Ovary (tissue), 9 donors: ENCODE measurements around the gene EIF4G3. TPM values are rescaled to one million over a fixed set of nuclear protein-coding genes. Genes with fewer than 3 reads are reported as not detected.

Experiments
- DNase-seq, 5 donors: peaks; one replicate each; pipeline ENCODE4 v3.0.0-alpha.2; 2019 to 2020
- H3K27ac ChIP-seq, 2 donors: fragments of 200-600 bp; one replicate each; pipeline versions ENCODE4 v1.5.1 to v1.8.0; 2019 to 2022
- H3K27me3 ChIP-seq: fragments of 200-600 bp; one replicate; pipeline ENCODE4 v1.8.0; 2022
- H3K36me3 ChIP-seq: fragments of 200-600 bp; sonication (generic); one replicate; pipeline ENCODE4 v1.5.1; 2019
- H3K4me1 ChIP-seq: one replicate; pipeline ENCODE4 v1.8.1; 2013; ENCODE audit warnings: mild to moderate bottlenecking, moderate library complexity; ENCODE audit not compliant: insufficient read depth
- H3K4me3 ChIP-seq: fragments of 200-600 bp; sonication (generic); one replicate; pipeline ENCODE4 v1.5.1; 2017
- H3K9me3 ChIP-seq, 2 donors: fragments of 200-600 bp in 1 of 2; sonication (generic) in 1 of 2; one replicate each; pipeline versions ENCODE4 v1.5.1 to v1.8.1; 2013 to 2019; ENCODE audit warnings: mild to moderate bottlenecking in 1 of 2, moderate library complexity in 1 of 2
- EP300 ChIP-seq: sonication (generic); formaldehyde crosslinking; IDR thresholded peaks from one replicate; pipeline ENCODE4 v1.6.1; 2017; ENCODE audit warnings: antibody characterized with exemption
- POLR2A ChIP-seq: fragments of 450-650 bp; IDR thresholded peaks from one replicate; pipeline ENCODE4 v1.6.1; 2017; ENCODE audit warnings: antibody characterized with exemption, mild to moderate bottlenecking, moderate library complexity
- WGBS, 3 donors: extraction: QIAGEN DNeasy Blood & Tissue Kit in 1 of 3; methylation state at CpG; one replicate each; pipeline versions ENCODE4 v1.1.5 to v1.1.7; 2013 to 2017; 5-methylcytosine and 5-hydroxymethylcytosine counted together
- intact Hi-C, 4 donors: fragments of 100-400 bp; cut with DNase I; formaldehyde crosslinking; loops; one replicate each; pipeline versions ENCODE4 v1.11.0 to v1.15.1; 2022 to 2023
- polyA plus RNA-seq, 2 donors: library from polyadenylated mRNA; stranded (reverse); fragments of 200-250 nt in 1 of 2; fragments of 350-450 nt in 1 of 2; fragmentation: Illumina TruSeq in 1 of 2; extraction: RNeasy Lipid Tissue Mini Kit (QIAGEN cat#74804) in 1 of 2; gene quantifications; one replicate each; pipeline ENCODE4 v1.2.3, GENCODE V29; 2013 to 2014
- total RNA-seq, 7 donors: library from RNA; depleted of rRNA in 2 of 7; stranded (reverse); fragments of >200 nt in 2 of 7; fragmentation: NEBNext Ultra II Directional in 3 of 7; extraction: Animal tissue kit (Norgen Biotek cat#: 25700) in 3 of 7; gene quantifications; one replicate each; pipeline versions ENCODE4 v1.1.0 to v1.2.4, GENCODE V29; 2016 to 2023
- TF ChIP-seq, protein P1 (sequence below), 3 donors: fragments of 450-650 bp in 2 of 3; fragments of 200-600 bp in 1 of 3; IDR thresholded peaks; one replicate each; pipeline versions ENCODE4 v1.5.1 to v1.8.0; 2016 to 2022; ENCODE audit warnings: antibody characterized with exemption in 3 of 3, mild to moderate bottlenecking in 1 of 3
- donor health status: DM: no; HTN: no; CAD: no; lungs with moderate emphysema.
- donor health status: DM: no; HTN: no; CAD: no.
- donor health status: Bipolar disorder and iron deficiency.
- donor health status: DM: yes; HTN: yes; CAD: no.
- donor health status: DM: no; HTN: no; CAD: no.
- donor health status: DM: yes; HTN: yes; CAD: no.

The EIF4G3 gene
- total and polyA plus RNA-seq, 9 donors: 13.9 to 62.4 (median 39.4) TPM

GRCh38 chr1:21022279-21023040, 154.2 kb downstream of the EIF4G3 start:
- TF ChIP-seq EP300 (no peak), POLR2A (peak; percentile 25)
- TF ChIP-seq, protein P1, sequence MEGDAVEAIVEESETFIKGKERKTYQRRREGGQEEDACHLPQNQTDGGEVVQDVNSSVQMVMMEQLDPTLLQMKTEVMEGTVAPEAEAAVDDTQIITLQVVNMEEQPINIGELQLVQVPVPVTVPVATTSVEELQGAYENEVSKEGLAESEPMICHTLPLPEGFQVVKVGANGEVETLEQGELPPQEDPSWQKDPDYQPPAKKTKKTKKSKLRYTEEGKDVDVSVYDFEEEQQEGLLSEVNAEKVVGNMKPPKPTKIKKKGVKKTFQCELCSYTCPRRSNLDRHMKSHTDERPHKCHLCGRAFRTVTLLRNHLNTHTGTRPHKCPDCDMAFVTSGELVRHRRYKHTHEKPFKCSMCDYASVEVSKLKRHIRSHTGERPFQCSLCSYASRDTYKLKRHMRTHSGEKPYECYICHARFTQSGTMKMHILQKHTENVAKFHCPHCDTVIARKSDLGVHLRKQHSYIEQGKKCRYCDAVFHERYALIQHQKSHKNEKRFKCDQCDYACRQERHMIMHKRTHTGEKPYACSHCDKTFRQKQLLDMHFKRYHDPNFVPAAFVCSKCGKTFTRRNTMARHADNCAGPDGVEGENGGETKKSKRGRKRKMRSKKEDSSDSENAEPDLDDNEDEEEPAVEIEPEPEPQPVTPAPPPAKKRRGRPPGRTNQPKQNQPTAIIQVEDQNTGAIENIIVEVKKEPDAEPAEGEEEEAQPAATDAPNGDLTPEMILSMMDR (IDR thresholded peaks at IDR 0.05): no peak
- intact Hi-C loops: no loop called here

DNA sequence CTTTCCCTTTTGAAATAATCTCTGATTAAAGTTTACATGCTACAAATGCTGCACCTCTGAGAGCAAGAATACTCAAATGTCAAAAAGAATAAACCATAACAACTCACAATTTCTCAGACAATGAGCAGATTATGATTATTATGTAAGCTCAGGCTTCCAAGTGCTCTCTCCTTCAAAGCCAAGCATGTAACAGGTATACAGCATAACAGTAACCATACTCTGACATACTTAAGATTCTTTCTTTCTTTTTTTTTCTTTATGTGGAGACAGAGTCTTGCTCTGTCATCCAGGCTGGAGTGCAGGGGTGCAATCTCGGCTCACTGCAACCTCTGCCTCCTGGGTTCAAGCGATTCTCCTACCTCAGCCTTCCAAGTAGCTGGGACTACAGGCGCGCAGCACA, 155.4 kb downstream of the EIF4G3 start:
- H3K4me1 ChIP-seq: peaks cover 9% of the 10 kb centered on the region
- intact Hi-C loops: no loop called here
- TF ChIP-seq POLR2A: no peak
- no peak for TF ChIP-seq EP300
- TF ChIP-seq, protein P1 (IDR thresholded peaks at IDR 0.05): no peak
- H3K36me3 ChIP-seq: no peaks in the 10 kb centered on the region
- no peak overlapping the region for H3K4me3 ChIP-seq
- no peaks in the 10 kb centered on the region for H3K27me3 ChIP-seq
- no peak for DNase-seq
- no peak overlapping the region for H3K27ac ChIP-seq
- H3K9me3 ChIP-seq: no peaks in the 10 kb centered on the region
- 91 to 97% (median 93%) methylated on average over 4 of the region's 4 CpGs for WGBS, 3 donors

More at GRCh38 chr1:21022279-21023040, 154.2 kb downstream of the EIF4G3 start:
- Histone ChIP-seq H3K9me3 (no peaks in the 10 kb centered on the region), H3K4me1 (peaks cover 9% of the 10 kb centered on the region), H3K27me3 (no peaks in the 10 kb centered on the region), H3K4me3 (peak overlapping the region; percentile 13), H3K27ac (peak overlapping the region in 1 of 2 donors; percentile 57), H3K36me3 (no peaks in the 10 kb centered on the region)
- DNase-seq: peak in 2 of 5 donors; percentile 37 to 59
- WGBS, 3 donors: 24 to 28% (median 25%) methylated on average over 6 of the region's 6 CpGs

DNA sequence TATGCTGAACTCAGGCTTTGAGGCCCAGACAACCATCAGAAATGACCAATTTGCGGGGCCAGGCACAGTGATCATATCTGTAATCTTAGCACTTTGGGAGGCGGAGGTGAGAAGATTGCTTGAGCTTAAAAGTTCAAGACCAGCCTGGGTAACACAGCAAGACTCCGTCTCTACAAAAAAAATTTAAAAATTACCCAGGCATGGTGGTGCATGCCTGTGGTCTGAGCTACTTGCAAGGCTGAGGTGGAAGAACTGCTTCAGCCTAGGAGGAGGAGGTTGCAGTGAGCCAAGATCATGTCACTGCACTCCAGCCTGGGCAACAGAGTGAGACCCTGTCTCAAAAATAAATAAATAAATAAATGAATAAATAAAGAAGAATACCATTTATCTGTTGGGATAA, 156.5 kb downstream of the EIF4G3 start:
- intact Hi-C loops: no loop called here
- Histone ChIP-seq H3K4me3 (no peak overlapping the region), H3K36me3 (no peaks in the 10 kb centered on the region), H3K9me3 (no peaks in the 10 kb centered on the region), H3K27me3 (no peaks in the 10 kb centered on the region), H3K27ac (no peak overlapping the region), H3K4me1 (peaks cover 9% of the 10 kb centered on the region)
- WGBS, 3 donors: 98 to 99% (median 98%) methylated on average over 3 of the region's 3 CpGs
- TF ChIP-seq EP300: no peak
- TF ChIP-seq POLR2A: no peak
- TF ChIP-seq, protein P1 (IDR thresholded peaks at IDR 0.05): no peak
- no peak for DNase-seq

DNA sequence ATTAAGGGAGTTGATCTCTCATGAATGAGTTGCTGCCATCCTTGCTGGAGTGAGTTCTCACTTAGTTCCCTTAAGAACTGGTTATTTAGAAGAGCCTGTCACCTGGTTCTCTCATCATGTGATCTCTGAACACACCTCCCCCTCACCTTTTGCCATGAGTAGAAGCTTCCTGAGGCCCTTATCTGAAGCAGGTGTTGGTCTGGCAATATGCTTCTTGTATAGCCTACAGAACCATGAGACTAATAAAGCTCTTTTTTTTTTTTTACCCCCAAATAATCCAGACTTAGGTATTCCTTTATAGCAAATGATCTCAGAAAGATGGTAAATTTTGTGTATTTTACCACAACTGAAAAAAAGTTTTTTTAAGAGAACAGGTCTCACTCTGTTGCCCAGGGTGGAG, 158.0 kb downstream of the EIF4G3 start:
- H3K9me3 ChIP-seq: no peaks in the 10 kb centered on the region
- H3K4me3 ChIP-seq: no peak overlapping the region
- H3K27ac ChIP-seq: no peak overlapping the region
- H3K27me3 ChIP-seq: no peaks in the 10 kb centered on the region
- no peaks in the 10 kb centered on the region for H3K36me3 ChIP-seq
- intact Hi-C loops: no loop called here
- no peak for DNase-seq
- no peak for TF ChIP-seq POLR2A
- TF ChIP-seq, protein P1 (IDR thresholded peaks at IDR 0.05): no peak
- no peak for TF ChIP-seq EP300
- H3K4me1 ChIP-seq: peaks cover 9% of the 10 kb centered on the region
